ENCODE data around the gene KCNQ1. TPM values are rescaled to one million over a fixed set of nuclear protein-coding genes. Genes with fewer than 3 reads are reported as not detected.
A peak's percentile ranks its signal among the peaks of the same experiment; 100 is the strongest.

KCNQ1 gene
- total RNA-seq, 1 experiment from 2014 or later, result 2.5 TPM

DNA sequence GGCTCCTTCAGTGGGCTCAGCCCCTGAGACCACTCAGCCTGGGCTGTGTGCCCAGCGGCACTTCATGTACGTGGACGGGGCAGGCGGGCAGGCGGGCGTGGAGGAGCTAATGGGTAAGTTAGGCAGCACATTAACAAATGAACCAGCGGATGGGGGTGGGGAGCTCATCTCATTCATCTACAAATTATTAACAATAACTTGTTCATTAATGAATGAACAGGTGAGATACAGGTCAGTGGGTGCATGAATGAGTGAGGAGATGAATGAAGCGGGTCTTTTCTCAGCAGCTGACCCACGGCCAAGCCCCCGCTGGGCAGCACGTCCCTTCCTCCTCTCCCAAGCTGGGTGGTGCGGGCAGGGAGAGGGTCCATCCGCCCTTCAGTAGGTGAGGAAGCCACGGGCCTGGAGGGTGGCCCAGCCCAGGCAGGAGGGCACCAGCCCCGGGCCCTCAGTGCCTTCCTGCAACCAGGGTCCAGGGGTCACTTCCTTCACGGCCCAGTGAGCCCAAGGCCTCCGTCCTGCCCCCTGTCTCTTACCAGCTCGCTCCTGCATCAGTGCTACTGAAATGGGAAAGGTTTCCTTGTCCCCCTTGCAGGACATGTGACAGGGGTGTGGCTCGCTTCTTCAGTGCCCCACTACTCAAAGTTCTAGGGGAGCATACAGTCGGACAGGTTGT lies 315.5 kb downstream of the KCNQ1 start:
- H3K36me3 Mint-ChIP-seq, result peaks cover 2% of the 10 kb centered on the region; the same call in 1 of the 2 replicates
- H3K27me3 Mint-ChIP-seq (ENCODE audit: low read depth), result peaks cover 83% of the 10 kb centered on the region
- ChIA-PET POLR2A (no interaction called here), CTCF (interaction anchor here (2.4 kb wide), 1 partner anchor 132 kb away, joined by 7 read pairs; no protein-coding TSS in a partner anchor)
- DNase-seq (ENCODE audit: low spot score) (peak; percentile 4), ATAC-seq (no peak)
- TF ChIP-seq, protein P1, sequence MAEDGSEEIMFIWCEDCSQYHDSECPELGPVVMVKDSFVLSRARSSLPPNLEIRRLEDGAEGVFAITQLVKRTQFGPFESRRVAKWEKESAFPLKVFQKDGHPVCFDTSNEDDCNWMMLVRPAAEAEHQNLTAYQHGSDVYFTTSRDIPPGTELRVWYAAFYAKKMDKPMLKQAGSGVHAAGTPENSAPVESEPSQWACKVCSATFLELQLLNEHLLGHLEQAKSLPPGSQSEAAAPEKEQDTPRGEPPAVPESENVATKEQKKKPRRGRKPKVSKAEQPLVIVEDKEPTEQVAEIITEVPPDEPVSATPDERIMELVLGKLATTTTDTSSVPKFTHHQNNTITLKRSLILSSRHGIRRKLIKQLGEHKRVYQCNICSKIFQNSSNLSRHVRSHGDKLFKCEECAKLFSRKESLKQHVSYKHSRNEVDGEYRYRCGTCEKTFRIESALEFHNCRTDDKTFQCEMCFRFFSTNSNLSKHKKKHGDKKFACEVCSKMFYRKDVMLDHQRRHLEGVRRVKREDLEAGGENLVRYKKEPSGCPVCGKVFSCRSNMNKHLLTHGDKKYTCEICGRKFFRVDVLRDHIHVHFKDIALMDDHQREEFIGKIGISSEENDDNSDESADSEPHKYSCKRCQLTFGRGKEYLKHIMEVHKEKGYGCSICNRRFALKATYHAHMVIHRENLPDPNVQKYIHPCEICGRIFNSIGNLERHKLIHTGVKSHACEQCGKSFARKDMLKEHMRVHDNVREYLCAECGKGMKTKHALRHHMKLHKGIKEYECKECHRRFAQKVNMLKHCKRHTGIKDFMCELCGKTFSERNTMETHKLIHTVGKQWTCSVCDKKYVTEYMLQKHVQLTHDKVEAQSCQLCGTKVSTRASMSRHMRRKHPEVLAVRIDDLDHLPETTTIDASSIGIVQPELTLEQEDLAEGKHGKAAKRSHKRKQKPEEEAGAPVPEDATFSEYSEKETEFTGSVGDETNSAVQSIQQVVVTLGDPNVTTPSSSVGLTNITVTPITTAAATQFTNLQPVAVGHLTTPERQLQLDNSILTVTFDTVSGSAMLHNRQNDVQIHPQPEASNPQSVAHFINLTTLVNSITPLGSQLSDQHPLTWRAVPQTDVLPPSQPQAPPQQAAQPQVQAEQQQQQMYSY (CRISPR knock-in tag; IDR thresholded peaks at IDR 0.05), result no peak
- TF ChIP-seq OVOL2 (CRISPR knock-in tag; IDR thresholded peaks at IDR 0.05; ENCODE audit: borderline replicate concordance) (no peak), NFATC4 (CRISPR knock-in tag; IDR thresholded peaks at IDR 0.05) (no peak), FOXP1 (CRISPR knock-in tag; IDR thresholded peaks at IDR 0.05; ENCODE audit: borderline replicate concordance) (no peak), ZNF423 (CRISPR knock-in tag; IDR thresholded peaks at IDR 0.05) (no peak), ELF4 (CRISPR knock-in tag; IDR thresholded peaks at IDR 0.05; ENCODE audit: low read depth) (no peak), ZNF281 (CRISPR knock-in tag; IDR thresholded peaks at IDR 0.05) (no peak)
- TF ChIP-seq, protein P2, sequence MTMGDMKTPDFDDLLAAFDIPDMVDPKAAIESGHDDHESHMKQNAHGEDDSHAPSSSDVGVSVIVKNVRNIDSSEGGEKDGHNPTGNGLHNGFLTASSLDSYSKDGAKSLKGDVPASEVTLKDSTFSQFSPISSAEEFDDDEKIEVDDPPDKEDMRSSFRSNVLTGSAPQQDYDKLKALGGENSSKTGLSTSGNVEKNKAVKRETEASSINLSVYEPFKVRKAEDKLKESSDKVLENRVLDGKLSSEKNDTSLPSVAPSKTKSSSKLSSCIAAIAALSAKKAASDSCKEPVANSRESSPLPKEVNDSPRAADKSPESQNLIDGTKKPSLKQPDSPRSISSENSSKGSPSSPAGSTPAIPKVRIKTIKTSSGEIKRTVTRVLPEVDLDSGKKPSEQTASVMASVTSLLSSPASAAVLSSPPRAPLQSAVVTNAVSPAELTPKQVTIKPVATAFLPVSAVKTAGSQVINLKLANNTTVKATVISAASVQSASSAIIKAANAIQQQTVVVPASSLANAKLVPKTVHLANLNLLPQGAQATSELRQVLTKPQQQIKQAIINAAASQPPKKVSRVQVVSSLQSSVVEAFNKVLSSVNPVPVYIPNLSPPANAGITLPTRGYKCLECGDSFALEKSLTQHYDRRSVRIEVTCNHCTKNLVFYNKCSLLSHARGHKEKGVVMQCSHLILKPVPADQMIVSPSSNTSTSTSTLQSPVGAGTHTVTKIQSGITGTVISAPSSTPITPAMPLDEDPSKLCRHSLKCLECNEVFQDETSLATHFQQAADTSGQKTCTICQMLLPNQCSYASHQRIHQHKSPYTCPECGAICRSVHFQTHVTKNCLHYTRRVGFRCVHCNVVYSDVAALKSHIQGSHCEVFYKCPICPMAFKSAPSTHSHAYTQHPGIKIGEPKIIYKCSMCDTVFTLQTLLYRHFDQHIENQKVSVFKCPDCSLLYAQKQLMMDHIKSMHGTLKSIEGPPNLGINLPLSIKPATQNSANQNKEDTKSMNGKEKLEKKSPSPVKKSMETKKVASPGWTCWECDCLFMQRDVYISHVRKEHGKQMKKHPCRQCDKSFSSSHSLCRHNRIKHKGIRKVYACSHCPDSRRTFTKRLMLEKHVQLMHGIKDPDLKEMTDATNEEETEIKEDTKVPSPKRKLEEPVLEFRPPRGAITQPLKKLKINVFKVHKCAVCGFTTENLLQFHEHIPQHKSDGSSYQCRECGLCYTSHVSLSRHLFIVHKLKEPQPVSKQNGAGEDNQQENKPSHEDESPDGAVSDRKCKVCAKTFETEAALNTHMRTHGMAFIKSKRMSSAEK (CRISPR knock-in tag; IDR thresholded peaks at IDR 0.05; ENCODE audit: borderline replicate concordance), result no peak
- no peak overlapping the region for H3K27ac Mint-ChIP-seq
- H3K4me1 Mint-ChIP-seq, result no peaks in the 10 kb centered on the region
- H3K4me3 Mint-ChIP-seq, result no peak overlapping the region
- H3K9me3 Mint-ChIP-seq, result peaks cover 21% of the 10 kb centered on the region

DNA sequence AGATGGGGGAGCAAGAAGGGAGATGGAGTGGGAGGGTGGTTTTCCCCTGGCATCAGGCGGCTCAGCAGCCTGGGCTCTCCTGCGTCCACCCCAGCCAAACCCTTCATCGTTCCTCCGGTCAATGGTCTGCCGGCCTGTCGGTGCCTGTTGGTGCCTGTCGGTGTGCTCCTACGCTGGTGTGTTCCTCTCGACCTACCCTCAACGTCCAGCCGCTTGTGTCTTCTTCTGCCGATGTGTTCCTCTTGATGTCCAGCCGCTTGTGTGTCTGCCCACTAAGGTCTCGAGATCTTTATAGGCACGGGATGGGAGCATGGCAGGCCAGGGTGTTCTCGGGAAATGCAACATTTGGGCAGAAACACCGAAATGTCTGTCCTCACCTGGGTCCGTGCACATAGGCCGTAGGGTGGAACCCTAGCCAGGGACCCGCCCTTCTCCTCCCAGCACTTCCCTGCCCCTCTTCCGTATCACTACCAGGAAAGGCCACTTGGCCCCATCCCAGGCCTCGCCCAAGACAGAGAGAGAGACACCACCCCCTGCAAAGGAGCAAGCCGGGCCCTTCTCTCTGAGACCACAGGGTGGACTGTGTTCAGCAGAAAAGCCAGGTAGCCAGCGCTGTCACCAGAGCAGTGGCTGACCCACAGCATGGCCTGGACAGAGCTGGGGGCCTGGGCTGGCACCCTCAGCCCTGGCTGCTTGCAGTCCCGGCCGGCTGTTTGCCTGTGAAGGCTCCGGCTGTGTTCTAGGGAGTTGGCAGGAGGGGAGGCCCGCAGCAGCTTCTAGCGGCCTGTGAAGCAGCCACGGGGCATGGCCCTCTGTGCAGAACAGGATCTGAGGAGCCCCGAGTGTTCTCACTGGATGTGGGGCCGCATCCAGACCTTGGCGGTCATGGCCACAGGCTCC lies 316.6 kb downstream of the KCNQ1 start:
- H3K27me3 Mint-ChIP-seq (ENCODE audit: low read depth), result peaks cover 84% of the 10 kb centered on the region
- ChIA-PET POLR2A (no interaction called here), CTCF (interaction anchor here (2.4 kb wide), 1 partner anchor 131 kb away, joined by 7 read pairs; no protein-coding TSS in a partner anchor)
- ATAC-seq (no peak), DNase-seq (ENCODE audit: low spot score) (peak; percentile 9)
- H3K27ac Mint-ChIP-seq, result no peak overlapping the region
- no peaks in the 10 kb centered on the region for H3K4me1 Mint-ChIP-seq
- peaks cover 2% of the 10 kb centered on the region; the same call in 1 of the 2 replicates for H3K36me3 Mint-ChIP-seq
- H3K9me3 Mint-ChIP-seq, result peaks cover 25% of the 10 kb centered on the region
- H3K4me3 Mint-ChIP-seq, result no peak overlapping the region
- TF ChIP-seq KAT7 (CRISPR knock-in tag; IDR thresholded peaks at IDR 0.05; ENCODE audit: borderline replicate concordance), result no peak
- no peak for TF ChIP-seq NR2C2 (CRISPR knock-in tag; IDR thresholded peaks at IDR 0.05)
- TF ChIP-seq AFF4 (CRISPR knock-in tag; IDR thresholded peaks at IDR 0.05; ENCODE audit: borderline replicate concordance), result no peak
- no peak for TF ChIP-seq ZNF281 (CRISPR knock-in tag; IDR thresholded peaks at IDR 0.05)

Data from WTC11 (cell line).